Retina (tissue), 1 donor: ENCODE results near the gene SEC61G.

Experiments
- DNase-seq: peaks from one replicate; pipeline ENCODE4 v3.0.0-alpha.2; 2016

The SEC61G gene

DNA sequence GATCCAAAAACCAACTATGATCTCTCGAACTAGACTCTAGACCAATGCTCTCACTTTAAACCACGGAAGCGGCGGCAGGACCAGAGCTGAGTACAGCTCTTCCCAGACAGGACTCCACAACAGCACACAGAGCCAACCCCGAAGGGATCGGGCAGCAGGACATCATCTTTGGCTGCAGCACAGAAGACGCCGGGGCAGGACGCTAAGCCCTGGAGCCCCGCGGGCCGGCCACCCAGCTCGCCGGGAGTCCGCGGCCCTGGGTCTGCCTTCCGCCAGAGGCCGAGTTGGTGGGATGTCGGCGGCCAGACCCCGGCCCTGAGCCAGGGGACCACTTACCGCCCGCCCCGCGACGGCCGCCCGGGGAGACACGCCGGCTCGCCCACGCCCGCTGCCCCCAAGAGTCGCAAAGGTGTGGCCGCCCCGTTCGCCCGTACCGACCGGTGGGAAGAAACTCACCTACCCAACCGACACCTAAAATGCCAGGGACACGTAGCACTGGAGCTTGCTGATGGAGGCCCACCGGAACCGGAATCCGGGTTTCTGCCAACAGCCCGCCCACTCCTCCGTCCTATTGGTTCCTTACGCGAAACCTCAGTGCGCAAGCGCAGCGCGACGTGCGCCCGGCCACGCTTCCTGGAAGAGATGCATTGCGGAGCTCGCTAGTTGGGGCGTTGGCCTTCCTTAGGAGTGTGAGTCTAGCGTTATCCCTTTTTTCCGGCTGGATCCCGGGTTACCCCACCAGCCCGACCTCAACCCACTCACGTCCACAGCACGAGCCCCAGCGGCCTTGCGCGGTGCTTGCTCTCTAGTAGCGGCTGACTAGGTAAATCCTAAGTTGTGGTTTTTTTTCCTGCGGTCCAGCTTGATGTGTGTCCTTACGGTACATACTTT is at the start of gene SEC61G:
TSS of gene SEC61G (minus strand) at position 510 of the 891 bp plus-strand sequence. CDS start 1,623 bp downstream, outside the sequence.
- DNase-seq, result peak; percentile 97

DNA sequence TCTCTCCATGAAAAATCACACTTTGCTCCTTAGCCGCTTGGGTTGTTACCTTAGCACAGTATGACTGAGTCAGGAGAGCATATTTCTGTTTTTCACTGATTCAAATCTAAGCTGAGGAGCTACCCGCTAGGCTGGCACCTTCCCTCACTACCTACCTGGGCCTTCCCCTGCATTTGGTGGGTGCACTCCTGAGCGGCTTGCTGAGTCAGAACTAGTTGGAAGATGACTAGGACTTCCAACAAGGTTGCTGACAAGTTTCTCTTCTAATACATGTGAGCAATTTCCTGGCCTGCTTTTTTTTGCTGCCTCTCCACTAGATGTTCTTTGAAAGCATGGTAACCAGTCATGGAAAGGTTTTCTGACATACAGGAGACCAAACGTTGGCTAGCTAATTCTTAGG is 43.8 kb upstream of the SEC61G start:
- DNase-seq, result no peak

DNA sequence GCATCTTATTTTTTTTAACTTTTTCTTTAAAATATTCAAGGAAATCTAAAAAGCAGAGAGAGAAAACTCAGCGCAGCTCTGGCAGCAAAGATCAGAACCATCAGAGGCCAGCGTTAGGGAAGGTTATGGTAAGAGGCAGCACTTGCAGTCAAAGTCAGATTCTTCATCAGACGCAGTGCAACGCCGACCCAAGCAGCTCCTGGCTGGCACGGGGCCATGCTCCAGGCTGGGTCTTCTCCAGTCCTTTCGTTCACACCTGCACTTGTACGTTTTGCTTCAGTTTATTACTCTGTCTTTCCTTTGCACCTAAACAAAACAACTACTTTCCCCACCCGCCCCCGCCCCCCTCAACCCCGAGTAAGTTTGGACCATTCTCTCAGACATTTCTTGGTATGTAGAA is 43.1 kb upstream of the SEC61G start:
- no peak for DNase-seq

- DNase-seq, result no peak
Observed at GRCh38 chr7:54799792-54800191, 40.8 kb upstream of the SEC61G start.

DNA sequence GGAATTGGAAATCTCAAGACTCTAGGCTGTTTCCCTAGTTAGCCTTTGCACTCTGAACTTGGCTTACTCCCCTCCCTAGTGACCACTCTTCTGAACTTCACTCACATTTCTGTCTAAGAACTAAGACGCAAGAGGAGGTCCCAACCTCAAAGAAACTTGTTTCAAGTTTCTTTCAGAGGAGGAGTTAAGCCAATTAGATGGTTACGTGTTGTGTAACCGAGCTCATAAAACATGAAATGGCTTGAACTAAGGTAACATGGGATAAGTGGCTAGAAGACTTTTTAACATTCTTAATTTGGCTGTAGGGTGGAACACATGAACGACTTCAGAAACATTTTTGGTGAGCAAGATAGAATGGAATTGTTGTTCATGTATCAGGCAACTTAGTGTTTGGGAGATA is 39.5 kb upstream of the SEC61G start:
- no peak for DNase-seq

GRCh38 chr7:54796853-54797252 is 37.8 kb upstream of the SEC61G start:
- DNase-seq, result no peak

DNA sequence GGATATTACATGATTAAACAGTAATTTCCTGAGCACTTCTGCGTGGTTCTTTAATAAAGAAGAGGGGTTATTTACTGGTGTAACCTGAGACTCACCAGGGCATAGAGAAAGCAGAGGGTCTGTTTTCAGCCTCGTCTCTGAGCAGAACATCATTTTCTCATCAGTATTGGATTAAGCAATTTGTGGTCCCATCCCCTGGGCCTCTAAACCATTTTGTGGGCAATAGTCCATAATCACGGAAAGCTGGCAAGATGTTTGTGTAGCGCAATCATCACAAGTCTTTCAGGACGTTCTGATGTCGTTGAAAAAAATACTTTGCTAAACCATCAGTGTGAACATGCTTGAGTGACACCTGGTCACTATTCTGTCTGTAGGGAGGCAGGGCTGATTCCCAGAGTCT is 37.1 kb upstream of the SEC61G start:
- DNase-seq, result no peak

- no peak for DNase-seq
Observed at GRCh38 chr7:54792383-54792782, 33.4 kb upstream of the SEC61G start.

GRCh38 chr7:54788664-54789063 is 29.7 kb upstream of the SEC61G start:
- peak; percentile 69 for DNase-seq

DNA sequence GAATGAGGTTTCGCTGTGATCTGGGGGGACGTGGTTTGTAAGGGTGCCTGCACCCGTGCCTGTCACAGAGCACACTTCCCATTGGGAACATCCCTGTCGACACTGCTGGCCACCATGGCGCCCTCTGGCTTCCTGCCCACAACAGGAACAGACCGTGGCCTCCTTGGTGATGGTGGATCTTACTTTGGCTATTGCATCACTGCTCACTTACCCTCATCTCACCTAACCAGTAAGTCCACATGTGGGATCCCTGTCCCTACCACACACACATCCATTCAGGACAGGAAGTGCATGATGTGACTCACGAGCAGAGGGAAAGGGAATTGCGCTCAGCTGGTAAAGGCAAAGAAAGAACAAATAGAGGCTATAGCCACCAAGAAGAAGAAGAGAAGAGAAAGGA is 26.2 kb upstream of the SEC61G start:
- no peak for DNase-seq

- no peak for DNase-seq
Observed at GRCh38 chr7:54783952-54784351, 24.9 kb upstream of the SEC61G start.

DNA sequence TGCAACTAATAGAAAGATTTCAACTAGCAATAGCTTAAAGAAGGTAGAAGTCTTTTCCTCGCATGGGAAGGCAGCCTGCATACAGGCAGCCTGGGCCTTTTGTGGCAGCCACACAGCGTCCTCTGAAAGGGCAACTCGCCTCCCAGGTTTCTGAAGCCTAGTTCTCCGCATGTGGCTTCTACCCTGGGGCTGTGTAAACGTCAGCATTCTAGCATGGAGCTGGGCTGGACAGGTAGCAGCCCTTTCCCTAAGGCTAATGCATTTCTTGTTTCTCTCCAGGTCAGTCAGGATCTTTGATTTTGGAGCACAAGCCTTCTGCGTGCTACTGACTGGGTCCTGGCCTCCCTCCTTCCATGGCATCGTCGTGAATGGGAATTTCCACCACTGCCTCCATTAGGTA is 23.8 kb upstream of the SEC61G start:
- DNase-seq, result no peak

GRCh38 chr7:54782314-54782713 is 23.3 kb upstream of the SEC61G start:
- DNase-seq, result no peak

- no peak for DNase-seq
Observed at GRCh38 chr7:54781134-54781920, 22.3 kb upstream of the SEC61G start.

- DNase-seq, result no peak
Observed at GRCh38 chr7:54780490-54780889, 21.5 kb upstream of the SEC61G start.

GRCh38 chr7:54778696-54779540 is 19.9 kb upstream of the SEC61G start:
- no peak for DNase-seq

DNA sequence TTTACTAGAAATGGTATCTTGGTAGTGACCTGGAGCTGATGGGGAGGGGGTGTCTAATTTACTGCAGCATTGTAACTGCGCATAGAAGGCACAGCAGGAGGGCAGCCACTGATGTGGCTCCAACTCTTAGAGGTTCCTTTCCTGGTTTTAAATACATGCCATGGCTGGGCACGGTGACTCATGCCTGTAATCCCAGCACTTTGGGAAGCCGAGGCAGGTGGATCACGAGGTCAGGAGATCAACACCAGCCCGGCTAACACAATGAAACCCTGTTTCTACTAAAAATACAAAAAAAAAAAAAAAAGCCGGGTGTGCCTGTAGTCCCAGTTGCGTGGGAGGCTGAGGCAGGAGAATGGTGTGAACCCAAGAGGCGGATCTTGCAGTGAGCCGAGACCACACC is 19.2 kb upstream of the SEC61G start:
- no peak for DNase-seq

DNA sequence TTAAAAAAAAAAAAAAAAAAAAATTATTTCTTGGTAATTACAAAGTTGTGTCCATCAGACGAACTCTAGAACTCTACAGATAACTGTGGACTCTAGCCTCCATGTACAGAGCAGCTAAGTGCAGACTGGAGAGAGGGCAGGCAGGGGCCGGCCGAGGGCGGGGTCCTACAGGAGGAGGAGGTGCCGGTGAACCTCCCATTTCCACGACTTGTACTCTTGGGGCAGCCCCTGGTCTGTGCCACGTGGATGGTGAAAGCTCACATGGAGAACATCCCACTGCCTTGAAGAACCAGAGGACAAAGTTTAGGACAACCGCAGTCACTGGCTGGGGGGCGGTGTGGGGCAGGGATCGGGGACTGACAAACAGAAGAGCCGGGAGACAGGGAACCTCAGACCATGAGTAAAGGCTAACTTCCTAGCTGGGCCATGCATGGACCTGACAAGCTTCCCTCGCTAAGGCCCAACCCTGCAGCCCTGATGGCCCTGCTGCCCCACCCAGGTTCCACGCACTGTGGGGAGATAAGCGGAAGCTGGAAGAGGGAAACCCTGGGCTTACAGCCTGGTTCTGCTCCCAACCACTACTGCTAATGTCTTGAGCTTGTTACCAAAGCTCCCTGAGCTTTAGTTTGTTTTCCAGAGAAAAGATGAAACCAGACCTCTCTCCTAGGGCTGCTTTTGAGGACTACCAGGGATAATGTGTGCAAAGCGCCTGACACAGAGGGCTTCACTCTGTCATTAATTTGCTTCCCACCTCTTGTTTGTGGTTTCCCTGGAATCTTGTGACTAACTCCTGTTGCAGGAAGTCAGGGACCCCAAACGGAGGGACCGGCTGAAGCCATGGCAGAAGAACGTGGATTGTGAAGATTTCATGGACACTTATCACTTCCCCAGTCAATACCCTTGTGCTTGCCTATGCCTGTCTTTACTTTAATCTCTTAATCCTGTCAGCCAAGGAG is 16.1 kb upstream of the SEC61G start:
- no peak for DNase-seq

GRCh38 chr7:54773472-54774399 is 14.7 kb upstream of the SEC61G start:
- peak; percentile 88 for DNase-seq

- no peak for DNase-seq
Observed at GRCh38 chr7:54769203-54769602, 10.2 kb upstream of the SEC61G start.

DNA sequence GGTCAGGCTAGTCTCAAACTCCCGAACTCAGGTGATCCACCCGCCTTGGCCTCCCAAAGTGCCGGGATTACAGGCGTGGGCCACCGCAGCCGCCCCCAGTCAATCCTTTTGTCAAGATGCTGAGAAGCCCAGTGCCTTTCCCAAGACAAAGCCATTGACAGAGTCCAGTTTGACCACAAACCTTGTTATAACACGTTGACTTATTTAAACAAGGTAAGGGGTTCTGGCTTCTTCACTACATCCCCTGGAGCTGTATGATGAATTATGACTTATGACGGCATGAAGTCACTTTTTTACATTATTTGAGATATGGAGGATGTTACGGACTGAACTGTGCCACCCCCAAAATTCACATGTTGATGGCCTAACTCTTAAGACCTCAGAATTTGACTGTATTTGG is 5.8 kb upstream of the SEC61G start:
- DNase-seq, result no peak
